Measurements from ENCODE around the gene CDH10.

CDH10 gene

GRCh38 chr5:24530906-24531305 lies 113.9 kb downstream of the CDH10 start:
- no peak overlapping the region for H3K4me2 ChIP-seq (ENCODE audit: low read length)
- H2AFZ ChIP-seq (ENCODE audit: low read length): no peak overlapping the region
- TF ChIP-seq CTCF (IDR thresholded peaks at IDR 0.05; ENCODE audit: low read length): no peak
- TF ChIP-seq EZH2 (IDR thresholded peaks at IDR 0.05; ENCODE audit: borderline replicate concordance, low read length): no peak
- H3K4me3 ChIP-seq (ENCODE audit: low read depth, low read length, poor library complexity, severe bottlenecking): no peak overlapping the region
- H3K9ac ChIP-seq (ENCODE audit: low read length): no peak overlapping the region
- no peak overlapping the region for H3K27ac ChIP-seq (ENCODE audit: low read depth, low read length, poor library complexity, severe bottlenecking)
- no peaks in the 10 kb centered on the region for H3F3A ChIP-seq (ENCODE audit: insufficient read depth, low read length)
- H4K20me1 ChIP-seq (ENCODE audit: insufficient read depth, low read length): no peaks in the 10 kb centered on the region
- no peaks in the 10 kb centered on the region for H3K9me2 ChIP-seq (ENCODE audit: low read depth, low read length)
- H3K36me3 ChIP-seq (ENCODE audit: insufficient read depth, low read length): no peaks in the 10 kb centered on the region
- H3K9me3 ChIP-seq (ENCODE audit: low read length): no peaks in the 10 kb centered on the region
- H3K4me1 ChIP-seq (ENCODE audit: insufficient read depth, low read length, severe bottlenecking): no peaks in the 10 kb centered on the region
- H3K27me3 ChIP-seq (ENCODE audit: insufficient read depth, low read length): no peaks in the 10 kb centered on the region
- no peaks in the 10 kb centered on the region for H3K79me2 ChIP-seq (ENCODE audit: insufficient read depth, low read length)

- H3K4me1 ChIP-seq (ENCODE audit: insufficient read depth, low read length, severe bottlenecking): no peaks in the 10 kb centered on the region
- H2AFZ ChIP-seq (ENCODE audit: low read length): no peak overlapping the region
- no peak overlapping the region for H3K9ac ChIP-seq (ENCODE audit: low read length)
- no peak overlapping the region for H3K4me2 ChIP-seq (ENCODE audit: low read length)
- no peaks in the 10 kb centered on the region for H3K9me3 ChIP-seq (ENCODE audit: low read length)
- H3K79me2 ChIP-seq (ENCODE audit: insufficient read depth, low read length): no peaks in the 10 kb centered on the region
- no peaks in the 10 kb centered on the region for H3K36me3 ChIP-seq (ENCODE audit: insufficient read depth, low read length)
- no peaks in the 10 kb centered on the region for H4K20me1 ChIP-seq (ENCODE audit: insufficient read depth, low read length)
- TF ChIP-seq EZH2 (IDR thresholded peaks at IDR 0.05; ENCODE audit: borderline replicate concordance, low read length): no peak
- no peak for TF ChIP-seq CTCF (IDR thresholded peaks at IDR 0.05; ENCODE audit: low read length)
- H3K4me3 ChIP-seq (ENCODE audit: low read depth, low read length, poor library complexity, severe bottlenecking): no peak overlapping the region
- H3K27ac ChIP-seq (ENCODE audit: low read depth, low read length, poor library complexity, severe bottlenecking): no peak overlapping the region
- H3F3A ChIP-seq (ENCODE audit: insufficient read depth, low read length): no peaks in the 10 kb centered on the region
- H3K27me3 ChIP-seq (ENCODE audit: insufficient read depth, low read length): no peaks in the 10 kb centered on the region
- H3K9me2 ChIP-seq (ENCODE audit: low read depth, low read length): no peaks in the 10 kb centered on the region
Observed at GRCh38 chr5:24525414-24525813, 119.4 kb downstream of the CDH10 start.

- Histone ChIP-seq H3K36me3 (ENCODE audit: insufficient read depth, low read length) (no peaks in the 10 kb centered on the region), H3K4me2 (ENCODE audit: low read length) (no peak overlapping the region), H3K9ac (ENCODE audit: low read length) (no peak overlapping the region), H3K27me3 (ENCODE audit: insufficient read depth, low read length) (no peaks in the 10 kb centered on the region), H4K20me1 (ENCODE audit: insufficient read depth, low read length) (no peaks in the 10 kb centered on the region), H3F3A (ENCODE audit: insufficient read depth, low read length) (no peaks in the 10 kb centered on the region), H2AFZ (ENCODE audit: low read length) (no peak overlapping the region), H3K4me1 (ENCODE audit: insufficient read depth, low read length, severe bottlenecking) (no peaks in the 10 kb centered on the region), H3K79me2 (ENCODE audit: insufficient read depth, low read length) (no peaks in the 10 kb centered on the region), H3K4me3 (ENCODE audit: low read depth, low read length, poor library complexity, severe bottlenecking) (no peak overlapping the region), H3K9me2 (ENCODE audit: low read depth, low read length) (no peaks in the 10 kb centered on the region), H3K9me3 (ENCODE audit: low read length) (no peaks in the 10 kb centered on the region), H3K27ac (ENCODE audit: low read depth, low read length, poor library complexity, severe bottlenecking) (no peak overlapping the region)
- TF ChIP-seq EZH2 (IDR thresholded peaks at IDR 0.05; ENCODE audit: borderline replicate concordance, low read length): no peak
- TF ChIP-seq CTCF (IDR thresholded peaks at IDR 0.05; ENCODE audit: low read length): no peak
Observed at GRCh38 chr5:24512423-24512822, 132.4 kb downstream of the CDH10 start.

Data from OCI-LY1 (cell line).